Ecto neural progenitor cell (in vitro differentiated cells): ENCODE measurements around the gene ATL1.
"Not testable (repeated sequence)": the region's sequence is repeated elsewhere in the genome, so short reads cannot be mapped to it uniquely, and the experiment has no call there.

Source experiments
- DNase-seq: peaks from one replicate; pipeline ENCODE4 v3.0.0-alpha.2; 2018; ENCODE audit warnings: low spot score

ATL1 gene

DNA sequence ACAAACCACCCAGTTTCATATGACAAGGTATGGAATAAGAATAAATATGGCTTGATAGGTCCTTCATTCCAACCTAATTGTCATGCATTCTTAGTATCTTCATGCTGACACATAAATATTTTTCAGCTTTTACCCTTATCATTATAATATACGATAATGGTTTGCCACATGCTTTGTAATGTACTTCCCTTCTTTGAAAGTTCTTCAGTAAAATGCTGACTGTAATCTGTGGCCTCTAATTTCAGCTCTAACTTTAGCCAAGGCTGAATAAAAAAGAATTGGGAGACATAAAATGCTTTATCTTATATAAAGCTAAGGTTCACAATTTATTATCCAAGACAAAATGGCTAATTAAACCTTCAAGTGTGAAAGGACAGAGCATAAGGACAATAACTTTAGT, 24.9 kb upstream of the ATL1 start:
- DNase-seq: no peak

DNA sequence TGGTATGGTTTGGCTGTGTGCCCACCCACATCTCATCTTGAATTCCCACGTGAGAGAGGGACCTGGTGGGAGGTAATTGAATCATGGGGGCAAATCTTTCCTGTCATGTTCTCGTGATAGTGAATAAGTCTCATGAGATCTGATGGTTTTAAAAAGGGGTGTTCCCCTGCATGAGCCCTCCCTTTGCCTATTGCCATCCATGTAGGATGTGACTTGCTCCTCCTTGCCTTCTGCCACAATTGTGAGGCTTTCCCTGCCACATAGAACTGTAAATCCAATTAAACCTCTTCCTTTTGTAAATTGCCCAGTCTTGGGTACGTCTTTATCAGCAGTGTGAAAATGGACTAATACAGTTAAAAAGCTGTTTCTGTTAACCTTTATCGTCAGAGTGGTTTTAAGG, 21.9 kb upstream of the ATL1 start:
- DNase-seq: not testable (repeated sequence)

DNA sequence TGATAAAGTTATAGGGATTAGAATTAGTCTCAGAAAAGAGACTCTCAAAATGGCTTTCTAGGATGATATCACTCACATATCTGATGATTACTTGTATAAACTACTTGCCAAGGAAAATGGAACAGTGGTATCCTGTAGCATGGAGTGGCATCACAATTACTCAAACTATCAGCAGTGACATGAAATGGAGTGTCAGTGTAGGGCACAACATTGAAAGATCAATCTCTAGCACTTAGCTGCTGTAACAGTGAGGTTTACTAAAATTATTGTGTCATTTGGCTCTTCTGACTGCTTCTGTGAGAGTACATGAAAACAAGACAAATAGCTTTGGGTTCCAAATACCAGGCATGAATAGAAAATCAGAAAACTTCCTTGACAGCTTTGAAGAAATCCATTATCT, 20.9 kb upstream of the ATL1 start:
- no peak for DNase-seq

DNA sequence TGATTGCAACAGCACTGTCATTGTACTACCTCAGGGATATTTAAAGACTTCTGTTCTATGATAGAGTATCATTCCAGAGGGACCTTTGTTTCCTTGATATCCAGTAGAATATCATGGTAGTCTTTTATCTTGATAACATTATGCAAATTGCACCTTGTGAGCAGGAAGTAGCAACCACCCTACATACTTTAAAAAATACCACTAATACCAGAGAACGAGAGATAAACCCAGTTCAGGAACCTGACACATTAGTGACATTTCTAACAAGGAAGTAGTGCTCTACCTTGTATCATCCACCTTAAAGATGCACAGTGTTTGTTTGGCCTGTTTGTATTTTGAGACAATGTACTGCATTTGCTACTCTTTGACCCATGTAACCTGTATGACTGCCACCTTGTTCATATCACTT, 18.8 kb upstream of the ATL1 start:
- no peak for DNase-seq

GRCh38 chr14:50542941-50543418, 17.0 kb upstream of the ATL1 start:
- no peak for DNase-seq

GRCh38 chr14:50544911-50545310, 15.0 kb upstream of the ATL1 start:
- DNase-seq: no peak

DNA sequence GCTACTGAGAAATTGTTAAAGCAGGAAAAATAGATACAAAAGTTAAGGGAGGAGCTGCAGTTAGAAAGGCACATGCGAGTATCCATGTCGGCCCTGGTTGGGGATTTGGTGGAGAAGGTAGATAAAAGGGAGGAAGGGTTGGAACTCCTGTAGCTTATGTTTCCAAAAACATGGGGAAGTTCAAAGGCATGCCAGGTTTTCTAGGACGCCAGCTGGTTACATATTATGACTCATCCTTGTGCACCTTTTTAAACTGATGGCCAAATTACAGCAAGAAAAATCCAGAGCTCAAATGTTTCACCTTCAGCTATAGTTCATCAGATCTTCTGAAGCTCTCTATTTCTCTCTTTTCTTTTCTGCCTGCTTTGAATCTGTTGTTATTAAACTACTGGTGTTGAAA, 14.3 kb upstream of the ATL1 start:
- no peak for DNase-seq

DNA sequence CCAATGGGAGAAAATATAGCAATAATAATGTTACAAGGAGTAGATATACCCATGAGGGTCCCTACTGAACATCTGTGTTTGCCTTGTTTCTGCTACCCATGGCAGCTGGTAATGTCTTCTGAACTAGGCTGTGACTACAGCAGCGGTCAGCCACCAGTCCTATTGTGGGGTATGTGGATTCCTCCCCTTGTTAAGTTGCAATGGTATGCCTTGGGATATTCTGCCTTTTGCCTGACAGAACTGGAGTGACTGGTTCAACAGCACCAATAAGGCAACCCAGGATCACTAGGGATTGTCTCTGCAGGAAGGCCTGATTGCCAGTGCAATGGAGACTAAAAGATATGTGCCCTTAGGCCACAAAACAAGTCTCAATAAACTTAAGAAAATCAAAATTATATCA, 9.7 kb upstream of the ATL1 start:
- no peak for DNase-seq

DNA sequence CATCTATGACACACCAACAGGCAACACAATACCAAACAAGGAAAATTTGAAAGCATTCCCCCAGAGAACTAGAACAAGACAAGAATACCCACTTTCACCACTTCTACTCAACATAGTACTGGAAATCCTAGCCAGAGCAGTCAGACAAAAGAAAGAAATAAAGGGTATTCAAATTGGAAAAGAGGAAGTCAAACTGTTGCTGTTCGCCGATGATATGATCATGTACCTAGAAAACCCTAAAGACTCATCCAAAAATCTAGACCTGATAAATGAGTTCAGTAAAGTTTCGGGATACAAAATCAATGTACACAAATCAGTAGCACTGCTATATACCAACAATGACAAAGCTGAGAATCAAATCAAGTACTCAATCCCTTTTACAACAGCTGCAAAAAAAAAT, 8.1 kb upstream of the ATL1 start:
- no peak for DNase-seq

DNA sequence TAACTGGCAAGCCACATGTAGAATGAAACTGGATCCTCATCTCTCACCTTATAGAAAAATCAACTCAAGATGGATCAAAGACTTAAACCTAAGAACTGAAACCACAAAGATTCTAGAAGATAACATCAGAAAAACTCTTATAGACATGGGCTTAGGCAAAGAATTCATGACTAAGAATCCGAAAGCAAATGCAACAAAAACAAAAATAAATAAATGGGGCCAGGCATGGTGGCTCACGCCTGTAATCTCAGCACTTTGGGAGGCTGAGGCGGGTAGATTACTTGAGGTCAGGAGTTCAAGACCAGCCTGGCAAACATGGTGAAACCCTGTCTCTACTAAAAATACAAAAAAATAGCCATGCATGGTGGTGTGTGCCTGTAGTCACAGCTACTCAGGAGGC, 7.1 kb upstream of the ATL1 start:
- DNase-seq: not testable (repeated sequence)

- peak; percentile 75 for DNase-seq
Observed at GRCh38 chr14:50560931-50561285, 963 bp downstream of the ATL1 start.

- DNase-seq: no peak
Observed at GRCh38 chr14:50562841-50563240, 2.9 kb downstream of the ATL1 start.

- no peak for DNase-seq
Observed at GRCh38 chr14:50569714-50570274, 9.8 kb downstream of the ATL1 start.

- no peak for DNase-seq
Observed at GRCh38 chr14:50573862-50574261, 13.9 kb downstream of the ATL1 start.

DNA sequence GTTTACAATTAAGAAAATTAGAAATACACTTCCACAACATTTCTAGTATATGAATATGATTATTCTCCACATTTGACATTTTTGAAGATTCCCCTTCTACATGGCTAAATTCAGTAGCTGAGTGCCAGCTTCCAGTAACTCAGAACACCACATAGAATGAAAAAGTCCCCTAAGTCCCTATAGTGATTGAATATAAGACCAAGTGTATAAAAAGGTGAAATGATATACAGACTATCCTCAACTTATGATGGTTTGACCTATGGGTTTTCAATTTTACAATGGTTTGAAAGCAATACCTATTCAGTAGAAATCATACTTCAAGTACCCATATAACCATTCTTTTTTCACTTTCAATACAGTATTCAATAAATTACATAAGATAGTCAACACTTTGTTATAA, 15.8 kb downstream of the ATL1 start:
- DNase-seq: no peak

- DNase-seq: no peak
Observed at GRCh38 chr14:50577982-50578381, 18.0 kb downstream of the ATL1 start.

DNA sequence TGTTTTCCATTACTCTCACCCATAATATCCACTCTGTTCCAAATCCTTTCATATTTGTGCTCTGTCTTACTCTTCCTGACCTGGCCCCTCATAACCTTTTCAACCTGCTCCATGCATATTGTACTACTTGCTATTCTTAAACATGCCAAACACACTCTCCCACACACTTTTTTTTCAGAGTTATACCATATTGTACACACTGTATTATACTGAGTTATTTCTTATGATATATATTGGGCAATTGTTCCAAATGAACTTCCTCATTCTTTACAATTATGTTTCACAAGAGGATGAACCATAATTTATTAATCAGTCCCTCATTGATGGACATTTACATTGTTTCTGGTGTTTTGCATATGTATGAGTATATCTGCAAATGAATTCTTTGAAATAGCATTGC, 18.5 kb downstream of the ATL1 start:
- DNase-seq: no peak

DNA sequence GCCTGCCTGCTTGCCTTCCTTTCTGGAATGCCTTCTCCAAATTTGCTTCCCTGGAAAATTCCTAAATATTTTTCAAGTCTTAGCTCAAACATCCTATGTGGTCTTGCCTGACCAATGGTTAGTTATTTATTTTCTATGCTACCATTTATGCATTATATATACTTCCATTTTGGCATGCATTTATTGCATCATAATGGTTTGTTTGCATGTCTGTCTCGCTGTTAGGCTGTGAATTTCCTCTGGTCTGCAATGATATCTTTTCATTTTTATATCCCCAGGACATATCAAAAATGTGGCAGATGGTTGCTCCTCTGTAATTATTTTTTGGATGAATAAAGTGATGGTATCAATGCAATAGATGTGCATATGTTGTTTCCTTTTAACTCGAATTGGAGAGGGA, 30.5 kb downstream of the ATL1 start:
- no peak for DNase-seq

GRCh38 chr14:50594577-50595316, 34.8 kb downstream of the ATL1 start:
- no peak for DNase-seq

DNA sequence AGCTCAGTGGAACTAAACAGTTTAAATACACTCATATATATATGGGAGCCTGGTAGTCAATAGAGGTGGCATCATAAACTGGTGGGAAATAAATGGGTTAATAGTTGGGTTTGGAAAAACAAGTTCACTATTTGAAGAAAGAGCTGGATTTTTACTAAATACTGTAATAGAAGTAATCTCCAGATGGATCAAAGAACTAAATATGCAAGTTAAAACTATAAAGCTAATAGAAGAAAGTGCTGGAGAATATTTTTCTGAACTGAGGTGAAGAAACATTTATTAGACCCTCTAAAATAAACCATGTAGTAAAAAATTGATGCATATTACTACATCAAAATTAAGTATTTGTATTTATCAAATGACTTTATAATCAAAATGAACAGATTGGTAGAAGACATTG, 38.8 kb downstream of the ATL1 start:
- no peak for DNase-seq

DNA sequence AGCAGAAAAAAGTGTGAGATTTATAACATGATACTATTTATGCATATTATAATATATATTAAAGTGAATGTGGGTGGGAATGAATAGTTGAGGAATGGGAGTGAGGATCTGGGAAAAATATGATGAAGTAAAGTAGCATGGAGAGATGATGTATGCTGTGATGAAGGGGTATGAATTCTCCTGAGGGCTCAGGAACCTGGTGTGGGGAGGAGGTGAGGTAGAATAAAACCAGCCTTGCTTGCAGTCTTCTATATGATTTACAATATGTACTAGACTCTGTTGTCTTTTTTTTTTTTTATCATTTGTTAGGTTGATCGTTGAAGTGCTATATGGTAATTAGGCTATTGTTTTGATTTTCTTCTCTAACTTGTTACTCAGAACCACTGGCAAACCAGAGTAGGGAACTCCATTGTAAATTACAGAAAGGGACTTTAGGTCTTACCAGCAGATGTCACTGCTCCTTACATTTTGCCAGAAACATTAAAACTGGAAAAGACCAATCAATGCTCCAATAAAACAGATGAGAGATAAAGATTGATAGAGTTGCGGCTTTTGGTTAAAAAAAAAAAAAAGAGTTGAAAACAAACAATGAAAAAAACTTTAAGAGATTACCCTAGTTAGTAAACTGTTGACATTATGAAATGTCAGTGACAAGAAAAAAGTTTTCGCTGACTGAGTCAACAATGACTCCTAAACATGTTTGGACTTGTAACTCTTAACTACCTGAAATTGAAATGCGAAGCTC, 39.9 kb downstream of the ATL1 start:
- DNase-seq: no peak

DNA sequence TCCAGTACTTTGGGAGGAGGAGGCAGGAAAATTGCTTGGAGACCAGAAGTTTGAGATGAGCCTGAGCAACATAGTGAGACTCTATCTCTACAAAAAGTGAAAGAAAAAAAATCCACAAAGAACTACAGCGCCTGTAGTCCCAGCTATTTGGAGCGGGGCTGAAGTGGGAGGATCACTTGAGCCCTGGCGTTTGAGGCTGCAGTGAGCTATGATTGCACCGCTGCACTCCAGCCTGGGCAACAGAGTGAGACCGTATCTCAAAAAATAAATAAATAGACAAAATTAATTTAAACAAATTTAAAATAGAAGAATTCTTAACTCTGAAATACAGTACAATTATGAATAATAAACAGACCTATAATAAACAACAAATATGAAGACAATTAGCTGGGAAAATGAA, 40.9 kb downstream of the ATL1 start:
- DNase-seq: no peak

DNA sequence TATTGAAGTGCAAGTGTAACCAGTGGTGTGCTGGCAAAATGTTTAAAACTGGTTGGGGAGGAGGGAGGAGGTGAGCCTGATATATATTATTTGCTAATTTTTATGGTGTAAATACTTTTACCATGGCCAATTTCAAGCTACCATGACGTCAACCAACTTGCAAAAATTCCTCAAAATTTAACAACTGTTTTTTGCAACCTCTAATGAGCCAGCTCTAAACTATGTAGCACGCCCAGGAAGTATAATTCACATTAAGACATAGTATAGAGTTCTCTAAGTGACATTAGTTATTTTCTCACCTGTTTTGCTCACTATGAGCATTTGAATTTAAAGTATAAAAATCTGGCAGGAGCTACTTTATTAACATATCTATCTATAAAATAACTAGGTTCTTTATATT, 41.4 kb downstream of the ATL1 start:
- DNase-seq: no peak
